ENCODE results near the gene CLTB. TPM values are rescaled to one million over a fixed set of nuclear protein-coding genes. Genes with fewer than 3 reads are reported as not detected.
A peak's percentile ranks its signal among the peaks of the same experiment; 100 is the strongest.
"Not testable (repeated sequence)": the region's sequence is repeated elsewhere in the genome, so short reads cannot be mapped to it uniquely, and the experiment has no call there.

Gene CLTB
- polyA plus RNA-seq, 3 donors from 2014 or later: 67.5 to 115 (median 113) TPM

GRCh38 chr5:176418251-176418650, 1.9 kb upstream of the CLTB start:
- no peak for DNase-seq
- Mint-ChIP-seq H3K27ac (peak overlapping the region in 1 of 6 donors; percentile 73), H3K4me1 (peaks cover 29 to 31% of the 10 kb centered on the region in 2 donors), H3K27me3 (ENCODE audit: low read depth in 3 of 3) (peaks cover 5 to 28% (median 13%) of the 10 kb centered on the region in 3 donors), H3K4me3 (no peak overlapping the region), H3K36me3 (no peaks in the 10 kb centered on the region), H3K9me3 (no peaks in the 10 kb centered on the region)

- Mint-ChIP-seq H3K36me3 (peaks cover 0 to 3% (median 0%) of the 10 kb centered on the region in 3 donors), H3K27ac (peak overlapping the region in 5 of 6 donors; percentile 1 to 85 (median 68)), H3K9me3 (no peaks in the 10 kb centered on the region), H3K4me1 (peaks cover 32 to 42% of the 10 kb centered on the region in 2 donors), H3K27me3 (ENCODE audit: low read depth in 3 of 3) (peaks cover 3 to 25% (median 13%) of the 10 kb centered on the region in 3 donors), H3K4me3 (peak overlapping the region; percentile 44 to 80 (median 71))
- no peak for DNase-seq
Measured at GRCh38 chr5:176416965-176417364, 626 bp upstream of the CLTB start.

GRCh38 chr5:176415240-176415951, 943 bp downstream of the CLTB start:
- Mint-ChIP-seq H3K9me3 (no peaks in the 10 kb centered on the region), H3K27ac (peak overlapping the region; percentile 84 to 95 (median 91)), H3K4me3 (peak overlapping the region; percentile 81 to 92 (median 85)), H3K27me3 (ENCODE audit: low read depth in 3 of 3) (peaks cover 5 to 22% (median 8%) of the 10 kb centered on the region in 3 donors), H3K36me3 (peaks cover 0 to 7% (median 0%) of the 10 kb centered on the region in 3 donors), H3K4me1 (peaks cover 32 to 53% of the 10 kb centered on the region in 2 donors)
- DNase-seq: peak in 1 of 3 donors; percentile 11

GRCh38 chr5:176414704-176415103, 1.6 kb downstream of the CLTB start:
- Mint-ChIP-seq H3K4me3 (peak overlapping the region; percentile 81 to 92 (median 85)), H3K27me3 (ENCODE audit: low read depth in 3 of 3) (peaks cover 5 to 17% (median 6%) of the 10 kb centered on the region in 3 donors), H3K4me1 (peaks cover 32 to 53% of the 10 kb centered on the region in 2 donors), H3K36me3 (peaks cover 0 to 12% (median 5%) of the 10 kb centered on the region in 3 donors), H3K27ac (peak overlapping the region; percentile 84 to 95 (median 91)), H3K9me3 (no peaks in the 10 kb centered on the region)
- no peak for DNase-seq

GRCh38 chr5:176413709-176414191, 2.6 kb downstream of the CLTB start:
- Mint-ChIP-seq H3K4me3 (no peak overlapping the region), H3K27me3 (ENCODE audit: low read depth in 3 of 3) (peaks cover 5 to 17% (median 6%) of the 10 kb centered on the region in 3 donors), H3K27ac (peak overlapping the region in 4 of 6 donors; percentile 36 to 92 (median 70)), H3K9me3 (no peaks in the 10 kb centered on the region), H3K4me1 (peaks cover 32 to 53% of the 10 kb centered on the region in 2 donors), H3K36me3 (peaks cover 0 to 13% (median 6%) of the 10 kb centered on the region in 3 donors)
- DNase-seq: no peak

GRCh38 chr5:176413255-176413565, 3.1 kb downstream of the CLTB start:
- no peak overlapping the region for H3K4me3 Mint-ChIP-seq
- H3K36me3 Mint-ChIP-seq: peaks cover 0 to 13% (median 6%) of the 10 kb centered on the region in 3 donors
- no peak for DNase-seq
- H3K27me3 Mint-ChIP-seq (ENCODE audit: low read depth in 3 of 3): peaks cover 5 to 17% (median 6%) of the 10 kb centered on the region in 3 donors
- peak overlapping the region in 2 of 6 donors; percentile 48 to 62 for H3K27ac Mint-ChIP-seq
- no peaks in the 10 kb centered on the region for H3K9me3 Mint-ChIP-seq
- H3K4me1 Mint-ChIP-seq: peaks cover 32 to 53% of the 10 kb centered on the region in 2 donors

GRCh38 chr5:176412517-176413254, 3.7 kb downstream of the CLTB start:
- H3K27ac Mint-ChIP-seq: peak overlapping the region in 3 of 6 donors; percentile 40 to 62 (median 48)
- no peak for DNase-seq
- peaks cover 0 to 14% (median 6%) of the 10 kb centered on the region in 3 donors for H3K36me3 Mint-ChIP-seq
- no peaks in the 10 kb centered on the region for H3K9me3 Mint-ChIP-seq
- H3K4me1 Mint-ChIP-seq: peaks cover 32 to 53% of the 10 kb centered on the region in 2 donors
- H3K27me3 Mint-ChIP-seq (ENCODE audit: low read depth in 3 of 3): peaks cover 5 to 17% (median 6%) of the 10 kb centered on the region in 3 donors
- no peak overlapping the region for H3K4me3 Mint-ChIP-seq

- H3K9me3 Mint-ChIP-seq: no peaks in the 10 kb centered on the region
- no peak for DNase-seq
- H3K36me3 Mint-ChIP-seq: peaks cover 4 to 20% (median 9%) of the 10 kb centered on the region in 3 donors
- H3K27me3 Mint-ChIP-seq (ENCODE audit: low read depth in 3 of 3): peaks cover 3 to 8% (median 4%) of the 10 kb centered on the region in 3 donors
- H3K4me1 Mint-ChIP-seq: peaks cover 24 to 43% of the 10 kb centered on the region in 2 donors
- peak overlapping the region in 2 of 6 donors; percentile 23 to 73 for H3K27ac Mint-ChIP-seq
- no peak overlapping the region for H3K4me3 Mint-ChIP-seq
Measured at GRCh38 chr5:176410486-176411180, 5.7 kb downstream of the CLTB start.

- DNase-seq: no peak
- Mint-ChIP-seq H3K27me3 (ENCODE audit: low read depth in 3 of 3) (peaks cover 0 to 2% (median 2%) of the 10 kb centered on the region in 3 donors), H3K27ac (peak overlapping the region in 1 of 6 donors; percentile 33), H3K9me3 (no peaks in the 10 kb centered on the region), H3K4me1 (peaks cover 15 to 35% of the 10 kb centered on the region in 2 donors), H3K36me3 (peaks cover 4 to 20% (median 9%) of the 10 kb centered on the region in 3 donors), H3K4me3 (no peak overlapping the region)
Measured at GRCh38 chr5:176409765-176410164, 6.6 kb downstream of the CLTB start.

GRCh38 chr5:176408590-176408989, 7.7 kb downstream of the CLTB start:
- H3K4me3 Mint-ChIP-seq: no peak overlapping the region

GRCh38 chr5:176408252-176408573, 8.1 kb downstream of the CLTB start:
- H3K4me3 Mint-ChIP-seq; DNase-seq; H3K27ac Mint-ChIP-seq; H3K9me3 Mint-ChIP-seq; H3K27me3 Mint-ChIP-seq (ENCODE audit: low read depth in 3 of 3): not testable (repeated sequence)
- Mint-ChIP-seq H3K36me3 (peaks cover 4 to 20% (median 9%) of the 10 kb centered on the region in 3 donors), H3K4me1 (peaks cover 3 to 23% of the 10 kb centered on the region in 2 donors)

More at GRCh38 chr5:176408590-176408989, 7.7 kb downstream of the CLTB start:
- no peak overlapping the region for H3K27ac Mint-ChIP-seq
- peaks cover 4 to 23% of the 10 kb centered on the region in 2 donors for H3K4me1 Mint-ChIP-seq
- peaks cover 0 to 2% (median 0%) of the 10 kb centered on the region in 3 donors for H3K27me3 Mint-ChIP-seq (ENCODE audit: low read depth in 3 of 3)
- H3K9me3 Mint-ChIP-seq: no peaks in the 10 kb centered on the region
- H3K36me3 Mint-ChIP-seq: peaks cover 4 to 20% (median 9%) of the 10 kb centered on the region in 3 donors
- DNase-seq: no peak

- no peak for DNase-seq
- Mint-ChIP-seq H3K4me3 (no peak overlapping the region), H3K27me3 (ENCODE audit: low read depth in 3 of 3) (peaks cover 0 to 2% (median 0%) of the 10 kb centered on the region in 3 donors), H3K36me3 (peaks cover 5 to 20% (median 10%) of the 10 kb centered on the region in 3 donors), H3K9me3 (no peaks in the 10 kb centered on the region), H3K4me1 (peaks cover under 1 to 18% of the 10 kb centered on the region in 2 donors), H3K27ac (no peak overlapping the region)
Measured at GRCh38 chr5:176407456-176408251, 8.7 kb downstream of the CLTB start.
